Suprapubic skin (tissue), 4 donors: ENCODE measurements around the gene RHBDD1. TPM values are rescaled to one million over a fixed set of nuclear protein-coding genes. Genes with fewer than 3 reads are reported as not detected.

ENCODE experiments used
- DNase-seq, 2 donors: peaks; one replicate each; pipeline ENCODE4 v3.0.0-alpha.2; 2019; ENCODE audit warnings: low spot score in 2 of 2
- H3K27ac ChIP-seq: fragments of 200-600 bp; sonication (generic); one replicate; pipeline ENCODE4 v1.5.1; 2019
- H3K27me3 ChIP-seq: fragments of 200-600 bp; sonication (generic); one replicate; pipeline ENCODE4 v1.5.1; 2019
- H3K36me3 ChIP-seq: fragments of 200-600 bp; sonication (generic); one replicate; pipeline ENCODE4 v1.5.1; 2019
- H3K4me1 ChIP-seq: fragments of 200-600 bp; sonication (generic); one replicate; pipeline ENCODE4 v1.5.1; 2019
- H3K4me3 ChIP-seq: fragments of 200-600 bp; sonication (generic); one replicate; pipeline ENCODE4 v1.5.1; 2019; ENCODE audit warnings: mild to moderate bottlenecking
- H3K9me3 ChIP-seq: fragments of 200-600 bp; sonication (generic); one replicate; pipeline ENCODE4 v1.5.1; 2019
- CTCF ChIP-seq, 2 donors: fragments of 200-600 bp in 1 of 2; fragments of 450-650 bp in 1 of 2; sonication (generic) in 1 of 2; IDR thresholded peaks; one replicate each; pipeline ENCODE4 v1.5.1; 2016 to 2019; ENCODE audit warnings: antibody characterized with exemption in 2 of 2, mild to moderate bottlenecking in 1 of 2, moderate library complexity in 1 of 2
- EP300 ChIP-seq: sonication (generic); formaldehyde crosslinking; IDR thresholded peaks from one replicate; pipeline ENCODE4 v1.6.1; 2017; ENCODE audit warnings: antibody characterized with exemption
- POLR2A ChIP-seq, 2 donors: fragments of 450-650 bp; IDR thresholded peaks; one replicate each; pipeline ENCODE4 v1.6.1; 2017; ENCODE audit warnings: antibody characterized with exemption in 2 of 2, mild to moderate bottlenecking in 2 of 2, moderate library complexity in 2 of 2
- POLR2AphosphoS5 ChIP-seq, 3 donors: sonication (generic); formaldehyde crosslinking; IDR thresholded peaks; one replicate each; pipeline ENCODE4 v1.6.1; 2017; ENCODE audit warnings: antibody characterized with exemption in 3 of 3
- WGBS: methylation state at CpG from one replicate; pipeline ENCODE4 v1.1.5; 2018; 5-methylcytosine and 5-hydroxymethylcytosine counted together
- total RNA-seq, 4 donors: library from RNA; depleted of rRNA; stranded (reverse); fragments of >200 nt; gene quantifications; one replicate each; pipeline ENCODE4 v1.1.0, GENCODE V29; 2016

RHBDD1 gene
- total RNA-seq, 4 donors from 2014 or later: 14.0 to 41.8 (median 20.7) TPM

- peak overlapping the region; percentile 86 for H3K27ac ChIP-seq
- 40% methylated on average over 8 of the region's 9 CpGs for whole genome bisulfite sequencing
- H3K27me3 ChIP-seq: no peaks in the 10 kb centered on the region
- H3K36me3 ChIP-seq: no peaks in the 10 kb centered on the region
- TF ChIP-seq POLR2AphosphoS5 (IDR thresholded peaks at IDR 0.05): no peak
- TF ChIP-seq EP300: no peak
- TF ChIP-seq CTCF (IDR thresholded peaks at IDR 0.05): no peak
- TF ChIP-seq POLR2A (IDR thresholded peaks at IDR 0.05): no peak
- DNase-seq: no peak
- peaks cover 62% of the 10 kb centered on the region for H3K4me1 ChIP-seq
- H3K4me3 ChIP-seq: peak overlapping the region; percentile 68
- H3K9me3 ChIP-seq: no peaks in the 10 kb centered on the region
Observed at GRCh38 chr2:226794751-226795171, 41.1 kb upstream of the RHBDD1 start.

GRCh38 chr2:226795281-226796011, 40.4 kb upstream of the RHBDD1 start:
- Histone ChIP-seq H3K36me3 (no peaks in the 10 kb centered on the region), H3K9me3 (no peaks in the 10 kb centered on the region), H3K4me1 (peaks cover 64% of the 10 kb centered on the region), H3K4me3 (peak overlapping the region; percentile 68), H3K27me3 (no peaks in the 10 kb centered on the region), H3K27ac (peak overlapping the region; percentile 86)
- WGBS: 59% methylated on average over 8 of the region's 26 CpGs
- TF ChIP-seq CTCF (IDR thresholded peaks at IDR 0.05) (no peak), POLR2AphosphoS5 (IDR thresholded peaks at IDR 0.05) (no peak), EP300 (no peak), POLR2A (IDR thresholded peaks at IDR 0.05) (no peak)
- peak in 1 of 2 donors; percentile 66 for DNase-seq

GRCh38 chr2:226796012-226796839, 39.6 kb upstream of the RHBDD1 start:
- peak in 1 of 2 donors; percentile 59 for DNase-seq
- TF ChIP-seq EP300 (no peak), POLR2A (IDR thresholded peaks at IDR 0.05) (no peak), CTCF (IDR thresholded peaks at IDR 0.05) (no peak), POLR2AphosphoS5 (IDR thresholded peaks at IDR 0.05) (no peak)
- Histone ChIP-seq H3K4me1 (peaks cover 64% of the 10 kb centered on the region), H3K36me3 (no peaks in the 10 kb centered on the region), H3K4me3 (peak overlapping the region; percentile 68), H3K27me3 (no peaks in the 10 kb centered on the region), H3K27ac (peak overlapping the region; percentile 86), H3K9me3 (no peaks in the 10 kb centered on the region)
- 76% methylated on average over 14 of the region's 25 CpGs for WGBS

GRCh38 chr2:226796840-226797288, 39.0 kb upstream of the RHBDD1 start:
- no peak for TF ChIP-seq POLR2A (IDR thresholded peaks at IDR 0.05)
- TF ChIP-seq POLR2AphosphoS5 (IDR thresholded peaks at IDR 0.05): no peak
- peak in 1 of 2 donors; percentile 48 for TF ChIP-seq CTCF (IDR thresholded peaks at IDR 0.05)
- peaks cover 70% of the 10 kb centered on the region for H3K4me1 ChIP-seq
- H3K4me3 ChIP-seq: peak overlapping the region; percentile 68
- 76% methylated on average over 4 of the region's 17 CpGs for WGBS
- H3K9me3 ChIP-seq: no peaks in the 10 kb centered on the region
- DNase-seq: peak in 1 of 2 donors; percentile 60
- H3K27me3 ChIP-seq: no peaks in the 10 kb centered on the region
- peak overlapping the region; percentile 86 for H3K27ac ChIP-seq
- H3K36me3 ChIP-seq: no peaks in the 10 kb centered on the region
